Smooth muscle cell of the umbilical artery (primary cell): ENCODE measurements around the gene CEMIP2. TPM values are rescaled to one million over a fixed set of nuclear protein-coding genes. Genes with fewer than 3 reads are reported as not detected.

ENCODE experiments used
- total RNA-seq: library from RNA; depleted of rRNA; stranded (reverse); fragments of >200 nt; gene quantifications from 2 replicates; pipeline ENCODE4 v1.2.3, GENCODE V29; 2014

CEMIP2 gene, protein sequence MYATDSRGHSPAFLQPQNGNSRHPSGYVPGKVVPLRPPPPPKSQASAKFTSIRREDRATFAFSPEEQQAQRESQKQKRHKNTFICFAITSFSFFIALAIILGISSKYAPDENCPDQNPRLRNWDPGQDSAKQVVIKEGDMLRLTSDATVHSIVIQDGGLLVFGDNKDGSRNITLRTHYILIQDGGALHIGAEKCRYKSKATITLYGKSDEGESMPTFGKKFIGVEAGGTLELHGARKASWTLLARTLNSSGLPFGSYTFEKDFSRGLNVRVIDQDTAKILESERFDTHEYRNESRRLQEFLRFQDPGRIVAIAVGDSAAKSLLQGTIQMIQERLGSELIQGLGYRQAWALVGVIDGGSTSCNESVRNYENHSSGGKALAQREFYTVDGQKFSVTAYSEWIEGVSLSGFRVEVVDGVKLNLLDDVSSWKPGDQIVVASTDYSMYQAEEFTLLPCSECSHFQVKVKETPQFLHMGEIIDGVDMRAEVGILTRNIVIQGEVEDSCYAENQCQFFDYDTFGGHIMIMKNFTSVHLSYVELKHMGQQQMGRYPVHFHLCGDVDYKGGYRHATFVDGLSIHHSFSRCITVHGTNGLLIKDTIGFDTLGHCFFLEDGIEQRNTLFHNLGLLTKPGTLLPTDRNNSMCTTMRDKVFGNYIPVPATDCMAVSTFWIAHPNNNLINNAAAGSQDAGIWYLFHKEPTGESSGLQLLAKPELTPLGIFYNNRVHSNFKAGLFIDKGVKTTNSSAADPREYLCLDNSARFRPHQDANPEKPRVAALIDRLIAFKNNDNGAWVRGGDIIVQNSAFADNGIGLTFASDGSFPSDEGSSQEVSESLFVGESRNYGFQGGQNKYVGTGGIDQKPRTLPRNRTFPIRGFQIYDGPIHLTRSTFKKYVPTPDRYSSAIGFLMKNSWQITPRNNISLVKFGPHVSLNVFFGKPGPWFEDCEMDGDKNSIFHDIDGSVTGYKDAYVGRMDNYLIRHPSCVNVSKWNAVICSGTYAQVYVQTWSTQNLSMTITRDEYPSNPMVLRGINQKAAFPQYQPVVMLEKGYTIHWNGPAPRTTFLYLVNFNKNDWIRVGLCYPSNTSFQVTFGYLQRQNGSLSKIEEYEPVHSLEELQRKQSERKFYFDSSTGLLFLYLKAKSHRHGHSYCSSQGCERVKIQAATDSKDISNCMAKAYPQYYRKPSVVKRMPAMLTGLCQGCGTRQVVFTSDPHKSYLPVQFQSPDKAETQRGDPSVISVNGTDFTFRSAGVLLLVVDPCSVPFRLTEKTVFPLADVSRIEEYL (N-terminal part only)
- total RNA-seq: 120 and 167 TPM in 2 replicates

DNA sequence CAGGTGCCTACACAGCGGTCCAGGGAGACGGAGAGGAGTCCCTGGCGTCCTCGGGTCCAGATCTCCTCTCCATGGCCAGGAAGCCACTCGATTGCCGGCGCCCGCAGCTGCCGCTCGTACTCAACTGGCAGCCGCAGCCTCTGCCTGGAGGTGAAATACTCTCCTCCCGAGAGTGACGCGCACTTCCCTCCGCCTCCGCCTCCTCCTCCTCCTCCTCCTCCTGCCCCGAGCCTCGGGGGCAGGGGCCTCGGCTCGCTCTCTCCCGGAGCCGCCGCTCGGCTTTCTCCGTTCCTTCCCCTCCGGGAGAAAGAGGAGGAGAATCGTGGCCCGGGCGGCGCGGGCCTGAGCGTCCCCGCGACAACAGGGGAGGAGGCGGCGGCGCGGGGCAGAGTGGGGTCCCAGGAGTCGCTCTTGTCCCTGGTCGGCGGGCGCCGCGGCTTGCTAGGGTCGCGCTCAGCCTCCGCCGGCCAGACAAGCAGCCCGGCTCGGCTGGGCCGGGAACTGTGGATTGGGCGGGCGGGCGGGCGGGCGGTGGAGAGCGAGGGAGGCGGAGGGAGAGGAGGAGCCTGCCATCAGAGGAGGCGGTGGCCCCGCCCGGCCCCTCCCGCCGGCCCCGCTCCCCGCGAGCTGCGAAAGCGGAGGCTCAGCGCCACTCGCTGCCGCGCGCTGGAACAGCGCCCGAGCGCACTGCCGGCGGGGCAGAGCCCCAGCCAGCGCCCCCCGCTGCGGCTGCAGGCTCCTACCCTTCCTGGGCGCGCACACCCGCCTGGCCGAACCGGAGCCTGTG lies at the start of gene CEMIP2:
Gene CEMIP2 (minus strand): TSS at position 126 of the 787 bp plus-strand sequence. CDS start 18,140 bp downstream, outside the sequence.

Other genes starting within 250 kb of the CEMIP2 start
- 33.3 and 47.5 TPM in 2 replicates for gene ABHD17B, start 142.7 kb upstream of the CEMIP2 start, total RNA-seq
- gene C9orf85, start 143.1 kb upstream of the CEMIP2 start, total RNA-seq: 13.0 and 18.4 TPM in 2 replicates